Measurements from ENCODE around the gene ZNF385B. TPM values are rescaled to one million over a fixed set of nuclear protein-coding genes. Genes with fewer than 3 reads are reported as not detected.

The ZNF385B gene
- total RNA-seq, 1 experiment from 2014 or later, result 0.57 TPM

GRCh38 chr2:179830043-179830787 is 31.2 kb downstream of the ZNF385B start:
- Mint-ChIP-seq H3K4me3 (ENCODE audit: low read depth, unreplicated experiment) (no peak overlapping the region), H3K9me3 (ENCODE audit: low read depth, unreplicated experiment) (no peaks in the 10 kb centered on the region), H3K27ac (ENCODE audit: unreplicated experiment) (no peak overlapping the region), H3K4me1 (ENCODE audit: low read depth, unreplicated experiment) (no peaks in the 10 kb centered on the region), H3K36me3 (ENCODE audit: insufficient read depth, unreplicated experiment) (no peaks in the 10 kb centered on the region), H3K27me3 (ENCODE audit: unreplicated experiment) (no peaks in the 10 kb centered on the region)
- intact Hi-C loops (cut with micrococcal nuclease; ENCODE audit: unreplicated experiment), result no loop called here
- no peak for TF ChIP-seq CTCF (IDR thresholded peaks at IDR 0.05; ENCODE audit: unreplicated experiment)
- no TSS peak for BruUV-seq (replicated peaks)
- CTCF ChIA-PET, result no interaction called here
- no peak for DNase-seq

- intact Hi-C loops (cut with micrococcal nuclease; ENCODE audit: unreplicated experiment), result no loop called here
- no peaks in the 10 kb centered on the region for H3K4me1 Mint-ChIP-seq (ENCODE audit: low read depth, unreplicated experiment)
- no peaks in the 10 kb centered on the region for H3K27me3 Mint-ChIP-seq (ENCODE audit: unreplicated experiment)
- CTCF ChIA-PET, result no interaction called here
- no peak for DNase-seq
- no peak overlapping the region for H3K4me3 Mint-ChIP-seq (ENCODE audit: low read depth, unreplicated experiment)
- no peak overlapping the region for H3K27ac Mint-ChIP-seq (ENCODE audit: unreplicated experiment)
- H3K36me3 Mint-ChIP-seq (ENCODE audit: insufficient read depth, unreplicated experiment), result no peaks in the 10 kb centered on the region
- no peak for TF ChIP-seq CTCF (IDR thresholded peaks at IDR 0.05; ENCODE audit: unreplicated experiment)
- no peaks in the 10 kb centered on the region for H3K9me3 Mint-ChIP-seq (ENCODE audit: low read depth, unreplicated experiment)
- no TSS peak for BruUV-seq (replicated peaks)
These were observed 35.1 kb downstream of the ZNF385B start for GRCh38 chr2:179826297-179826696.

GRCh38 chr2:179825494-179825893 is 35.9 kb downstream of the ZNF385B start:
- CTCF ChIA-PET, result no interaction called here
- no peak for TF ChIP-seq CTCF (IDR thresholded peaks at IDR 0.05; ENCODE audit: unreplicated experiment)
- no peaks in the 10 kb centered on the region for H3K4me1 Mint-ChIP-seq (ENCODE audit: low read depth, unreplicated experiment)
- no peak overlapping the region for H3K27ac Mint-ChIP-seq (ENCODE audit: unreplicated experiment)
- no peaks in the 10 kb centered on the region for H3K9me3 Mint-ChIP-seq (ENCODE audit: low read depth, unreplicated experiment)
- no peaks in the 10 kb centered on the region for H3K27me3 Mint-ChIP-seq (ENCODE audit: unreplicated experiment)
- no peaks in the 10 kb centered on the region for H3K36me3 Mint-ChIP-seq (ENCODE audit: insufficient read depth, unreplicated experiment)
- intact Hi-C loops (cut with micrococcal nuclease; ENCODE audit: unreplicated experiment), result no loop called here
- H3K4me3 Mint-ChIP-seq (ENCODE audit: low read depth, unreplicated experiment), result no peak overlapping the region
- BruUV-seq (replicated peaks), result no TSS peak
- DNase-seq, result no peak

DNA sequence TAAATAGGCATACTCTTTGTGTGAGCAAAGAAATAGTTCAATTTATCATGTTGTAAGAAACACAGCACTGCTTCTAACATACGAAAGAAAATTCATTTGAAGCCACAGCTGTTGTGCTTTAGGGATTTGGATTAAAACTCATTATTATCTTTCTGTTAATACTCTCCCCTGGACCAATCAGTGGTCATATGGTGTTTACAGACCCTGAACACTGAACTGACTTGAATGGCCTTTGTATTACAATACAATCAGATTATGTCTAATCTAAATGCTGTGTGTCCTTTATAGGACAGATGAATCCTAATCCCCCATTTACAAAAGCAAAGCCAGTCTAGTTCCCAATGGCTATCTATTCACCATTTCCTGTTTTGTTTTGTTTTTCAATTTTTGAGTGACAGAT is 36.5 kb downstream of the ZNF385B start:
- Mint-ChIP-seq H3K4me3 (ENCODE audit: low read depth, unreplicated experiment) (no peak overlapping the region), H3K27ac (ENCODE audit: unreplicated experiment) (no peak overlapping the region), H3K27me3 (ENCODE audit: unreplicated experiment) (no peaks in the 10 kb centered on the region), H3K36me3 (ENCODE audit: insufficient read depth, unreplicated experiment) (no peaks in the 10 kb centered on the region), H3K9me3 (ENCODE audit: low read depth, unreplicated experiment) (no peaks in the 10 kb centered on the region), H3K4me1 (ENCODE audit: low read depth, unreplicated experiment) (no peaks in the 10 kb centered on the region)
- CTCF ChIA-PET, result no interaction called here
- no peak for DNase-seq
- intact Hi-C loops (cut with micrococcal nuclease; ENCODE audit: unreplicated experiment), result no loop called here
- BruUV-seq (replicated peaks), result no TSS peak
- TF ChIP-seq CTCF (IDR thresholded peaks at IDR 0.05; ENCODE audit: unreplicated experiment), result no peak

All from Calu3 (cell line).